Amniotic epithelial cell (primary cell): Measurements from ENCODE around the gene SLC9A3.
"Not testable (repeated sequence)": the region's sequence is repeated elsewhere in the genome, so short reads cannot be mapped to it uniquely, and the experiment has no call there.

Experiments used
- DNase-seq: peaks from one replicate; pipeline ENCODE4 v3.0.0-alpha.2; 2010; ENCODE audit warnings: low read depth

SLC9A3 gene

DNA sequence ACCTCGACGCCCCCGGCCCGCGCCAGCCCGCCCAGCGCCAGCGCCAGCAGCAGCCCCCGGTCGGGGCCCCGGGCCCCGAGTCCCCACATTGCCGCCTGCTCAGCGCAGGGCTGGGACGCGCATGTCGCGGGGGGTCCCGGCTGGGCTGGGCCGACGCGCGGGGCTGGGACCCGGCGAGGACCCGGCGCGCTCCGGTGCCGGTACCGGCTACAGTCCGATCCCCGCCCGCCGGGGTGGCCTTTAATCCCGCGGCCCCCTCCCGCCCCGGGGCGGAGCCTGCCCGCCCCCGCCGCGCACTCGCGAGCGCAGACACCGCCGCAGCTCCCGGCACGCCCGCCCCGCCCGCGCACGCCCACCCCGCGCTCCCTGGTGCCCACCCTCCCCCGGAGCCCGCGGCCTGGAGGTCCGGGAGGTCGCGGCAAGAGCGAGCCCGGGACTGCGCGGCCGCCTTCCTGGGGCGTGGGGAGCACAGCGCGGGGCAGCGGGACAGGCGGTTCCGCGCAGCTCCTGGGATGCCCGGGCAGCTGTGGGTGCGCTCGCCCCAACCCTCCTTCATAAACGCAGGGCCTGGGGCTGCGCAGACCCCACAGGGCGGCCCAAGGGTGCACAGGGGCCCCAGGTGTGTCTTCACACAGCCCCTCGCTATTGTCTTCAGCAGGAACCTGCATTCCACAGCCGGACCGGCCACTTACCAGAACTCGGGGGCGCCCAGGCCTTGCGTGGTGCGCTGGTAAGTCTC is at the start of gene SLC9A3:
TSS of gene SLC9A3 (minus strand) at position 216 of the 739 bp plus-strand sequence.
- DNase-seq = no peak

DNA sequence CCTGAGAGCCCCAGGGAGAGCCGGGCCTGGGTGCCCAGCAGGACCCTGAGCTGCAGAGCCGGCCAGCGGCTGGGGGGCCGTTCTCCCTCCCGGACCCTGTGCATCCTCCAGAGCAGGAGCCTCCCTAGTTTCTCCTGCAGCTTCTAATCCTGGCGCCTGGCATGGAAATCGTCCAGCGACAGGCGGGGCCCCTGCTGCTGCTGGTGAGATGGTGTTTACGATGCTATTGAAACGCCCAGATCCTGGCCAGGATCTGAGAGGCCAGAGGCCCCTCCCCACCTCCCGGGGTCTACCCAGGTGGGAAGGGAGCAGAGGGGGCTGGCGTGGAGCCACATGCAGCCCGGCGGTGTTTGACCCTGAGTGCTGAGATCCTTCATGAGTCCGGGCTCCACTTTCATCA is 49.7 kb upstream of the SLC9A3 start:
- no peak for DNase-seq

- no peak for DNase-seq
These were observed 49.0 kb upstream of the SLC9A3 start for GRCh38 chr5:573206-573605.

- no peak for DNase-seq
These were observed 48.3 kb upstream of the SLC9A3 start for GRCh38 chr5:572398-573019.

DNA sequence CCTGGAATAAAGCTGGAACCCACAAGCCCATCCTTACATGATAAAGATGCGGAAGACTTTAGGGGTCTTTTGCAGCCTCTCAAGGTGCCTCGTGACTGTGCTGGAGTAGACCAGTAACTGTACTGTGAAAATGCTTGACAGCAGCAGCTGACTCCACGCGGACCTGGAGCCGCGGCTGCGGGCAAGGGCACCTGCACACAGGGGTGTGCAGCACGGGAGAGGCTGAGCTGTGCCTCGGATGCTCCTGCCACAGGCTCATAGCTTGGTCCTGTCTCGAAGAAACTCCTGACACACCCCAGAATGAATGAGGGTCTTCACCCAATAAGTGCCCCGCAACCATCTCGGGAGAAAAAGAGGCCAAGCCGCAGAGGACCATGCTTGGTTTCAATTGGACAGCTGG is 47.5 kb upstream of the SLC9A3 start:
- DNase-seq = no peak

- DNase-seq = no peak
These were observed 46.6 kb upstream of the SLC9A3 start for GRCh38 chr5:570886-571285.

DNA sequence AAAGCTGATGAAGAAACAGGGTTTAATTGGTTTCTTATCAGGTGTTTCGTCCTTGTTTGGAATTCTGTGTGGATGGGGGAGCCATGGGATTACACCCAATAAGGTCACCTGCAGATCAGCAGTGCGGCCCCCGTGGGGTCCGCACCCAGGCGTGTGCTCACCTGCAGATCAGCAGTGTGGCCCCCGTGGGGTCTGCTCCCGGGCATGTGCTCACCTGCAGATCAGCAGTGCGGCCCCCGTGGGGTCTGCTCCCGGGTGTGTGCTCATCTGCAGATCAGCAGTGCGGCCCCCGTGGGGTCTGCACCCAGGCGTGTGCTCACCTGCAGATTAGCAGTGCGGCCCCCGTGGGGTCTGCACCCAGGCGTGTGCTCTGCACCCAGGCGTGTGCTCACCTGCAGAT is 46.2 kb upstream of the SLC9A3 start:
- DNase-seq = no peak

DNA sequence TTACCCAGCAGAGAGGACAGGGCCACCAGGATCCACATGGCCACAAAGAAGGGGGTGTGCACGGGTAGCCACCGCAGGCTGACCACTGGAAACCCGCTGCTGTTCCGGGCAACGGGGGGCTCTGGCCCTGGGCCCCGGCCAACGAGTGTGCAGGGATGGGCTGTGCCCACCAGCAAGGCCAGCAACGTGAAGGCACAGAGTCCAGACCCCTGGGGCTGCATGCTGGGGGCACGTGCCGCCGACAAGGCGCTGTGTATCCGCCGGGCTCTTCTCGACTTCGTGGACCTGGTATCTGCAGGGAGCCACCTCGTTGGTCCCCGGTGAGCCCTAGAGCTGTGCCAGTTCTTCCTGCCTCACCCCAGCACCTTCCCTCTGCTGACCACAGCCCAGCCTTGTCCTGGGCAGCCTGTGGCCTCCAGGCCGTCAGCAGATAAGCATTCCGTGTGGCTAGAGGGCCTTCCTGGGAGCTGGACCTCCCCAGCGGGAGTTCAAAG is 45.7 kb upstream of the SLC9A3 start:
- no peak for DNase-seq

GRCh38 chr5:569358-569867 is 45.2 kb upstream of the SLC9A3 start:
- no peak for DNase-seq

GRCh38 chr5:568809-569208 is 44.6 kb upstream of the SLC9A3 start:
- DNase-seq = no peak

DNA sequence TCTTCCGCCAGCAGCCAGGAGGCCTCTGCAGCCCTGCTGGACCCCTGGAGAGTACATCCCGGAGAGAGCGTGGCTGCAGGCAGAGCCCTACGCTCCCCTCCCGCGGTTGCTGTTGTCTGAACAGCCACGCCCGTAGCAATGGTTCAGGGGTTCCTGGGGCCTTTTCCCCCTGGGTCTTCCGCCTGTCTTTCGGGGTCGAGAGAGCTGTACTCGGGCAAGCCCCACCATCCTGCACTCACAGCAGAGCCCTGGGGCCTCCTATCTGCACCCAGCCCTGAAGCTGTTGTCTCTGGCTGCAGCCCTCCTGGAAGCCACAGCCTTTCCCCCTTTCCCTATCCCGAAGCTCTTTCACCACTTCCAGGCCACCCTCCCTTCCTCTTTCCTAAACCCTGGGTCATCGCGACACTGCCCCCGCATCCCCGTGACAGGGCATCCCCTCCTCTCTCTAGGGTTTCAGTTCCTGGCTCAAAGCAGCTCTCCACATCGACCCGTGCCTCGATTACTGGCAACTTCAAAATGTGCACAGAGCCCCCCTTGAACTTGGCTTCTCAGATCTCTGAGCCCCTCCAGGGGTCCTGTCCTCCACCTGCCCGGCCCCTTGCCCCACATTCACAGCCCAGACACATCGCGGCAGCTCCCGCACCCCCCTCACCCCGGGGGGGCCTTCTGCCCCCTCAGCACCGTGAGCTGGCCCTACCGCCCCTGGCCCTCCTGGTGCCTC is 44.0 kb upstream of the SLC9A3 start:
- DNase-seq = no peak

DNA sequence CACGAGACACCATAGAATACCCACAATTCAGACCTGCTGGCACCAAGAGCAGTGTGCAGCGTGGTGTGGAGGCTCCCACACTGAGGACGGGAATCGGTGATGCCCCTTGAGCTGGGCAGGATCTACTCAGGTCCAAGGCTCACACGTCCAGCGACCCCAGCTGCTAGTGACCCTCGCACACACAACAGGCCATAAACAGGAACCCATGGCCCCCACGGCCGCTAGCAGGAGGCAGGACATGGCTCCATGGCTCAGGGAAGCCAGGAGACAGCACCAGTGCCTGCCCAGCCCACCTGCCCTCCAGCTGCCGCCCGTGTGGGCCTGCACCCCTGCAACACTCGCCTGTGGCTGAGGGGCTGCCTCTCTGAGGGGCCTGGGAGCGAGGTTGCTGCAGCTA is 43.4 kb upstream of the SLC9A3 start:
- DNase-seq = no peak

- peak; percentile 2 for DNase-seq
These were observed 42.5 kb upstream of the SLC9A3 start for GRCh38 chr5:566636-567309.

DNA sequence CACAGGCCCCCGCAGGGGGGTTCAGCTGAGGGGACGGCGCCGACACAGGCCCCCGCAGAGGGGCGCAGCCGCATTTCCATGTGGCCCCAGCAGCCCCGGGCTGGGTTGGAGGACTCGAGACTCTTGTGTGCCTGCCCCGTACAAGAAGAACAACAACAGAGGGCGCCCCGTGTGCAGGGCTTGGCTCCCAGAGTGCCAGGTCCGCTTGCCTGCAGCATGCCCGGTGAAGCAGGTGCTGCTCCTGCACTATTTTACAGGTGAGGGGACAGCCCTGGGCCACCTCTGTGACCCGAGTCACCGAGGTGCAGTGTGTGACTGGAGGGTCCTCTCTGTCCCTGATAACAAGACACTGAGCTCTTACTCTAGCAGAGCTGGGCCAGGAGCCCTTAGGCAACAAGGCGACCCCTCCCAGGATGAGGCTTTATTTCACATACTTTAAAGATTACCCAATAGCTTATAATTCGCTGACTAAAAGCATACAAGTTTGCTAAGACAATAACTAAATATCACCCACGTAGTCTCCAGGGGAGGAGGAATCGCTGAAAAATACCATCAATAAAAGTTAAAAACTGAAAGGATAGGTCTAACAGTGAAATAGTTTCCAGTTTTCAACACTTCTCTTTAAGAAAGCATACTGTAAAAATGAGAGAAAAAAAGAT is 41.7 kb upstream of the SLC9A3 start:
- DNase-seq = peak; percentile 5

GRCh38 chr5:561408-561807 is 37.2 kb upstream of the SLC9A3 start:
- no peak for DNase-seq

GRCh38 chr5:560792-561166 is 36.5 kb upstream of the SLC9A3 start:
- no peak for DNase-seq

DNA sequence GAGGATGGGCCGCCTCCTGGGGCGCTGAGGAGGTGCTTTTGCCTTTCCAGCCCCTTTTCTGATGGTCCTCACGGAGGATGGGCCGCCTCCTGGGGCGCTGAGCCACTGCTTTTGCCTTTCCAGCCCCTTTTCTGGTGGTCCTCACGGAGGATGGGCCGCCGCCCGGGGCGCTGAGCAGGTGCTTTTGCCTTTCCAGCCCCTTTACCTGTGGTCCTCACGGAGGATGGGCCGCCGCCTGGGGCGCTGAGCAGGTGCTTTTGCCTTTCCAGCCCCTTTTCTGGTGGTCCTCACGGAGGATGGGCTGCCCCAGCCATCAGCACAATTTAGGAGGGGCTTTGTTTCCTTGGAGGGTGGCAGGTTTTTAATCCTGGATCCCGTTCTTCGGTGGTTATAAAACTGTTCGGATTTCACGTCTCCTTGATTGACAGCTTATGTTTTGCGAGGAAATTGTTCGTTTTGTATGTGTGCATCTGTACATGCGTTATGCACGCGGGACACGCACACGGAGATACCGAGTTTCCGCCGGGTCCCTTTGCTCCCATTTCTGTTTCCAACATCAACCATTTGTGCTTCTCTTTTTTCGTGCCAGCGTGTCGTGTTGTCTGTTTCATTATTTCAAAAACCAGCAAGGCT is 34.7 kb upstream of the SLC9A3 start:
- DNase-seq = no peak

DNA sequence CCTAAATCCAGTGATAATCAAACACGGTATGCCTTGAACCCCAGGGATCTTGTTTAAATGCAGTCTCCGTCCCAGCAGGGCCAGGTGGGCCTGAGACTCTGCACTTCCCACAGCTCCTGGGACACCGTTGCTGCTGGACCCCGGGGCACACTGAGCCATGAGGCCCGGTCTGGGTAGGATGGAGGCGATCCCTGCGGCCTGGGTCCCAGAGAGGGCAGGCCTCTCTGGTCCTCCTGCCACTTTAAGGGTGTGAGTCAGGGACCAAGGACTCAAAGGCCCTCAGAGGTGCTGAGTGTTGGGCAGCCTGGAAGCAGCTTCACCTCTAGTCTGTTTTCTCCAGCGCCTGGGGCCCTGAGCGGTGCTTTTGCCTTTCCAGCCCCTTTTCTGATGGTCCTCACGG is 34.1 kb upstream of the SLC9A3 start:
- no peak for DNase-seq

DNA sequence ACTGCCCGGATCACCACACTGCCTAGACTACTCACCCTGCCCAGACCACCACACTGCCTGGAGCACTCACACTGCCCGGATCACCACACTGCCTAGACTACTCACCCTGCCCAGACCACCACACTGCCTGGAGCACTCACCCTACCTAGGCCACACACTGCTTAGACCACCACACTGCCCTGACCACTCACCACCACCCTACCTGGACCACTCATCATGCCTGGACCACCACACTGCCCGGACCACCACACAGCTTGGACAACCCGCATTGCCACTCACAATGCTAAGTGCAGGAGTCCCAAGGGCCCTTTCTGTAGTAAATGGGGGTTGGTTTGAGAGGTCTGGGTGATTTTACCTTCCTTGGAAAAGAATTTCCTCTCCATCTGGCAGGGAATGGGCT is 33.7 kb upstream of the SLC9A3 start:
- DNase-seq = not testable (repeated sequence)

DNA sequence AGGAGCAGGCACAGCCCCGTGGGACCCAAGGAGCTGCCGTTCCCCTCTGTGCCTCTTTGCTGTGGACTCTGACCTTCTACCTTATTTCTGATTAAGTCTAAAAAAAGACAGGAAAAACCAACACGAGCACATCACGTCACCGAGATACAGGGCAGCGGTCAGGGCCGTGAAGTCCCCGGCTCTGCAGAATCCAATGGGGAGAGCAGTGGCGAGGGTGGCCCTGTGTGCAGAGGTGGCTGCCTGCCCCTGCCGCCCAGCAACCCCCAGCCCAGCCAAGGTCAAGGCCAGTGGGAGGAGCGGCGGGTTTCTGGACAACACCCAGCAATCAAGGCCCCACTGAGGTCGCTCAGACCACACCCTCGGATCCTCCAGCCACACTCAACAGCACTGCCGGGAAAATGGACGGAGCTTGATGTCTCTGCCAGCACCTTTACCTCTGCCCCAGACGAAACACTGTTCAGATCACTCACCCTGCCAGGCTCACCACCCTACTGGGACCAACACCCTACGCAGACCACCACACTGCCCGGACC is 32.7 kb upstream of the SLC9A3 start:
- DNase-seq = no peak

DNA sequence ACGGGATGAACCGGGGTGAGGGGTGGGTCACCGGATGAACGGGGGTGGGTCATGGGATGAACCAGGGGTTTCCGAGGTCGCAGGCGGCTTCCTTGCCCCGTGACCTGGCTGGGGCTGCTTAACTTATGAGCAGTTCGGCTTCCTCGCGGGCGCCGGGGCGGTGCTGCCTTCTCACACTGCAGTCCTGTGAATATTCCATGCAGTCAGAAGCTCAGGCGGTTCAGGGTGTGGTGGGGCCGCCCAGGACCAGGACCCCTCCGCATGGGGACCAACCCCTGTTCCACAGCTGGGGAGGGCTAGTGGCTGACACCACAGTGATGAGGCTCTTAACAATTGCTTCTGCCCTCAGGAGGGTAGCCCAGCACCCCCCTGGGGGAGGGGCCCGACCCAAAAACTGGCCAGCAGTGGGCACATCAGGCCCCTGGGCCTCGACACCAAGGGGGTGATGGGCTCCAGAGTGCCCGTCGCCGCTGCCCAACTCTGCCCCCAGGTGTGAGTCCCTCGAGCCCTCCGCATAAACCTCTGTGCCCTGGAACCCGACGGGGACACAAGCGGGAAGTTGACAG is 30.9 kb upstream of the SLC9A3 start:
- no peak for DNase-seq
